SK-N-SH (cell line): ENCODE data around the gene UBE2E2. TPM values are rescaled to one million over a fixed set of nuclear protein-coding genes. Genes with fewer than 3 reads are reported as not detected.

ENCODE experiments used
- CTCF ChIA-PET: fragments of 300-600, 350-600 bp; formaldehyde crosslinking; extraction: SDS; loops from one replicate; lab custom pipeline; 2021; lab: Yijun Ruan, JAX
- POLR2A ChIA-PET: fragments of 350-600 bp; sonication (Branson Sonifier 250); formaldehyde crosslinking; extraction: SDS; loops from one replicate; lab custom pipeline; 2020; ENCODE audit warnings: antibody characterized with exemption, inconsistent platforms; lab: Yijun Ruan, JAX
- DNase-seq: peaks from one replicate; pipeline ENCODE4 v3.0.0; 2012
- H2AFZ ChIP-seq: fragments of 200-600 bp; sonication (generic); 2 replicates; pipeline ENCODE4 v1.8.1; 2016; ENCODE audit warnings: antibody characterized with exemption, mild to moderate bottlenecking, low read depth
- H3F3A ChIP-seq: fragments of 200-600 bp; sonication (generic); replicated peaks from 2 replicates; pipeline ENCODE3; 2016; ENCODE audit warnings: antibody characterized with exemption, mild to moderate bottlenecking; ENCODE audit not compliant: insufficient read depth
- H3K27ac ChIP-seq, 2 experiments: fragments of 200-500 bp in 1 of 2; fragments of 200-600 bp in 1 of 2; sonication (Bioruptor generic) in 1 of 2; sonication (generic), shearing (Covaris generic) in 1 of 2; 2 replicates each; pipeline versions ENCODE4 v1.5.1 to v1.6.1; 2014 to 2016; ENCODE audit warnings: low read depth in 2 of 2, inconsistent platforms in 1 of 2, low read length in 1 of 2, mild to moderate bottlenecking in 1 of 2, mixed read lengths in 1 of 2
- H3K27me3 ChIP-seq: fragments of 200-600 bp; sonication (generic), shearing (Covaris generic); 2 replicates; pipeline ENCODE4 v1.6.1; 2016; ENCODE audit warnings: mixed run types; ENCODE audit not compliant: insufficient read depth
- H3K36me3 ChIP-seq, 2 experiments: fragments of 200-500 bp in 1 of 2; fragments of 200-600 bp in 1 of 2; sonication (Bioruptor generic) in 1 of 2; sonication (generic) in 1 of 2; replicated peaks in 1 of 2; 2 replicates each; pipeline versions ENCODE3 to v1.5.1; 2014 to 2016; ENCODE audit warnings: low read length in 1 of 2, mild to moderate bottlenecking in 1 of 2; ENCODE audit not compliant: insufficient read depth in 2 of 2, control insufficient read depth in 1 of 2
- H3K4me1 ChIP-seq, 2 experiments: fragments of 200-500 bp in 1 of 2; fragments of 200-600 bp in 1 of 2; sonication (Bioruptor generic) in 1 of 2; sonication (generic), shearing (Covaris generic) in 1 of 2; 2 replicates each; pipeline versions ENCODE4 v1.5.1 to v1.6.1; 2014 to 2016; ENCODE audit warnings: low read depth in 1 of 2, low read length in 1 of 2, mixed run types in 1 of 2; ENCODE audit not compliant: insufficient read depth in 2 of 2, control insufficient read depth in 1 of 2
- H3K4me2 ChIP-seq: fragments of 200-600 bp; sonication (generic), shearing (Covaris generic); 2 replicates; pipeline ENCODE4 v1.6.1; 2017; ENCODE audit warnings: mixed run types
- H3K4me3 ChIP-seq, 2 experiments: fragments of 200-500 bp in 1 of 2; fragments of 200-600 bp in 1 of 2; sonication (Bioruptor generic) in 1 of 2; sonication (generic), shearing (Covaris generic) in 1 of 2; 2 replicates each; pipeline versions ENCODE4 v1.5.1 to v1.8.1; 2014 to 2016; ENCODE audit warnings: low read depth in 2 of 2, inconsistent platforms in 1 of 2, low read length in 1 of 2, mild to moderate bottlenecking in 1 of 2, mixed read lengths in 1 of 2, moderate library complexity in 1 of 2
- H3K79me2 ChIP-seq: fragments of 200-600 bp; sonication (generic); 2 replicates; pipeline ENCODE4 v1.8.1; 2017; ENCODE audit warnings: mild to moderate bottlenecking; ENCODE audit not compliant: insufficient read depth
- H3K9ac ChIP-seq: fragments of 200-600 bp; sonication (generic); 2 replicates; pipeline ENCODE4 v1.6.1; 2017; ENCODE audit warnings: mixed run types
- H3K9me2 ChIP-seq: fragments of 200-600 bp; sonication (generic); 2 replicates; pipeline ENCODE4 v1.6.1; 2017; ENCODE audit warnings: mixed run types
- H3K9me3 ChIP-seq: fragments of 200-600 bp; sonication (generic); 2 replicates; pipeline ENCODE4 v1.6.1; 2017; ENCODE audit warnings: mixed run types, mild to moderate bottlenecking, moderate library complexity
- H4K20me1 ChIP-seq: fragments of 200-600 bp; sonication (generic); 2 replicates; pipeline ENCODE4 v1.6.1; 2017; ENCODE audit warnings: mild to moderate bottlenecking, mixed run types; ENCODE audit not compliant: insufficient read depth
- ELF1 ChIP-seq: IDR thresholded peaks from 2 replicates; pipeline ENCODE4 v1.4.0; 2012
- EP300 ChIP-seq, 2 experiments: IDR thresholded peaks; 2 replicates each; pipeline versions ENCODE4 v1.4.0 to v1.6.1; 2012; ENCODE audit warnings: borderline replicate concordance in 1 of 2, low read depth in 1 of 2, low read length in 1 of 2
- EZH2phosphoT487 ChIP-seq: fragments of 200-600 bp; sonication (generic); IDR thresholded peaks from 2 replicates; pipeline ENCODE4 v1.6.1; 2017; ENCODE audit warnings: low read depth, mixed run types, mild to moderate bottlenecking, antibody characterized with exemption, moderate library complexity, borderline replicate concordance
- FOSL2 ChIP-seq: IDR thresholded peaks from 2 replicates; pipeline ENCODE4 v1.4.0; 2012; ENCODE audit warnings: low read depth, mild to moderate bottlenecking, moderate library complexity, borderline replicate concordance
- FOXJ3 ChIP-seq: sonication (generic); formaldehyde crosslinking; IDR thresholded peaks from 2 replicates; pipeline ENCODE4 v1.5.1; 2020; ENCODE audit warnings: mild to moderate bottlenecking, missing genetic modification reagents
- FOXM1 ChIP-seq: IDR thresholded peaks from 2 replicates; pipeline ENCODE4 v1.4.0; 2012; ENCODE audit warnings: low read depth, mild to moderate bottlenecking
- GATA2 ChIP-seq: sonication (generic); formaldehyde crosslinking; IDR thresholded peaks from 2 replicates; pipeline ENCODE4 v1.5.0; 2020; ENCODE audit warnings: mild to moderate bottlenecking, missing genetic modification reagents
- MAX ChIP-seq: IDR thresholded peaks from 2 replicates; pipeline ENCODE4 v1.4.0; 2012; ENCODE audit warnings: low read depth
- MEF2A ChIP-seq: IDR thresholded peaks from 2 replicates; pipeline ENCODE4 v1.4.0; 2012; ENCODE audit warnings: low read depth, borderline replicate concordance
- MXI1 ChIP-seq: IDR thresholded peaks from 2 replicates; pipeline ENCODE4 v1.6.1; 2012; ENCODE audit warnings: mild to moderate bottlenecking, low read depth, low read length, improper control_type of control experiment
- NFIC ChIP-seq: IDR thresholded peaks from 2 replicates; pipeline ENCODE4 v1.4.0; 2012; ENCODE audit warnings: borderline replicate concordance
- NRF1 ChIP-seq: IDR thresholded peaks from 2 replicates; pipeline ENCODE4 v1.6.1; 2012; ENCODE audit warnings: low read depth, mild to moderate bottlenecking, low read length
- PBX3 ChIP-seq: IDR thresholded peaks from 2 replicates; pipeline ENCODE4; 2012
- POLR2AphosphoS5 ChIP-seq: IDR thresholded peaks from 2 replicates; pipeline ENCODE4 v1.6.1; 2012; ENCODE audit warnings: low read depth, low read length
- RAD21 ChIP-seq: IDR thresholded peaks from 2 replicates; pipeline ENCODE4 v1.6.1; 2012; ENCODE audit warnings: mild to moderate bottlenecking, low read length
- RCOR1 ChIP-seq: fragments of 150-350 bp; IDR thresholded peaks from 2 replicates; pipeline ENCODE4 v1.6.1; 2017; ENCODE audit warnings: antibody characterized with exemption, low read length
- REST ChIP-seq: IDR thresholded peaks from 2 replicates; pipeline ENCODE4 v1.6.1; 2012; ENCODE audit warnings: mild to moderate bottlenecking, low read depth, low read length, moderate library complexity
- SMC3 ChIP-seq: IDR thresholded peaks from 2 replicates; pipeline ENCODE4 v1.6.1; 2012; ENCODE audit warnings: low read depth, low read length, improper control_type of control experiment
- TAF1 ChIP-seq: IDR thresholded peaks from 2 replicates; pipeline ENCODE4 v1.6.1; 2012; ENCODE audit warnings: low read depth, mild to moderate bottlenecking, low read length, moderate library complexity, borderline replicate concordance
- TCF12 ChIP-seq: IDR thresholded peaks from 2 replicates; pipeline ENCODE4 v1.4.0; 2012
- TEAD4 ChIP-seq: IDR thresholded peaks from 2 replicates; pipeline ENCODE4 v1.4.0; 2012; ENCODE audit warnings: mild to moderate bottlenecking, borderline replicate concordance; ENCODE audit not compliant: insufficient read depth
- YY1 ChIP-seq: IDR thresholded peaks from 2 replicates; pipeline ENCODE4 v1.4.0; 2012; ENCODE audit warnings: low read depth, mild to moderate bottlenecking
- WGBS: methylation state at CpG from one replicate; pipeline ENCODE4 v1.1.6; 2017; ENCODE audit warnings: low lambda C conversion rate; 5-methylcytosine and 5-hydroxymethylcytosine counted together
- polyA plus RNA-seq, 3 experiments: library from polyadenylated mRNA; depleted of rRNA; stranded (reverse); fragments of >200 nt; gene quantifications; 2 replicates each; pipeline ENCODE4 v1.2.3, GENCODE V29; 2012

UBE2E2 gene
- polyA plus RNA-seq, 1 of the 3 experiments (the other 2 are of a cell fraction): 46.4 TPM

DNA sequence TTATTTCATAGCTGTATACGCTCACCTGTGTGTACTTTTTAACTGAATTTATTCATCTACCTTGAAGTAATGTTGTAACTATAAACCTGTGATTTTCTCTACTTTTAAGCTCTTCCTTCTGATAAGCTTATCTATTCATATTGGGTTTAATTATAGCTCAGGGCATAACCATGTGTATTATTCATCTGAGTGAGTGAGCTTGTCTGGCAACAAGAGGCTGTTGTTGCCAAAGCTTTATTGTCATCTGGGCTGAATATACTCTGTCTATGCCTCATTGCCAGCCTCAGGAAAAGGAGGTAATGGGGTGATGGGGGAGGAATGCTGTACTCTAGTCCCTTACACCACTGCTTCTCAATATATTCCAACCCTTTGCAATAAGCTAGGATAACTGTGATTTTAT is 292.4 kb downstream of the UBE2E2 start:
- H3K9me2 ChIP-seq: no peaks in the 10 kb centered on the region
- POLR2A ChIA-PET: no interaction called here
- peak; percentile 40 for DNase-seq
- TF ChIP-seq EZH2phosphoT487 (no peak), TAF1 (no peak), MEF2A (no peak), FOXJ3 (CRISPR knock-in tag) (no peak), NRF1 (no peak), EP300 (IDR thresholded peaks at IDR 0.05; ENCODE audit: borderline replicate concordance in 1 of 2, low read depth in 1 of 2, low read length in 1 of 2) (peak in 1 of 2 experiments; percentile 55; a peak in 1 of 4 replicates), GATA2 (CRISPR knock-in tag) (peak; percentile 77), TCF12 (peak; percentile 48), NFIC (peak; percentile 57; the same call in 1 of the 2 replicates), MXI1 (no peak), RAD21 (no peak), POLR2AphosphoS5 (no peak), TEAD4 (no peak)
- TF ChIP-seq, all 33 proteins: peak for 4
- 100% methylated on average over 1 of the region's 1 CpG for WGBS
- Histone ChIP-seq H3K4me1 (peaks cover 0 to 4% of the 10 kb centered on the region in 2 experiments; a peak in 2 of 4 replicates), H3F3A (peaks cover 6% of the 10 kb centered on the region), H2AFZ (no peak overlapping the region), H3K36me3 (no peaks in the 10 kb centered on the region), H3K27ac (peak overlapping the region; percentile 21 to 64), H3K9ac (no peak overlapping the region), H3K4me2 (no peak overlapping the region), H3K9me3 (no peaks in the 10 kb centered on the region), H4K20me1 (0 out of 2 replicates have a peak, but pooled peaks cover 6% of the 10 kb centered on the region), H3K4me3 (no peak overlapping the region), H3K27me3 (no peaks in the 10 kb centered on the region), H3K79me2 (0 out of 2 replicates have a peak, but pooled peaks cover 3% of the 10 kb centered on the region)
- CTCF ChIA-PET: no interaction called here

DNA sequence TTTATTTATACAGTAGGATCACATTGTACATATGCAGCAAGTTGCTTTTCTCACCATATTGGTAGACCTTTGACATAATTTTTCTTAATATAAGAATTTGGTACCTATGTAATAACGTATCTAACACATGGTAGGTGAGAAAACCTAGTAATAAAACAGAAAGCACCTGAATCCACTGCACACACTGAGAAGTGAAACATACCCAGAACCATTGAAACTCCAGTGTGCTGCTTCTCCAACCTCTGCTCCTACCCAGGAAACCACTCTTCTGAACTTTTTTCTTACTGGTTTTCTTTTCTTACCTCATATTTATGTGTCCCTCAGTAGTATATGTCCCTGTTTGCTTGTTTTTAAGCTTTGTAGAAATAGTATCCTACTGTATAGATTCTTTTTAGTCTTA is 293.0 kb downstream of the UBE2E2 start:
- CTCF ChIA-PET: no interaction called here
- H3F3A ChIP-seq: peaks cover under 1% of the 10 kb centered on the region

More for the DNA sequence above, 293.0 kb downstream of the UBE2E2 start:
- peaks cover 0 to 4% of the 10 kb centered on the region in 2 experiments; a peak in 2 of 4 replicates for H3K4me1 ChIP-seq
- H3K9me2 ChIP-seq: no peaks in the 10 kb centered on the region
- H3K79me2 ChIP-seq: 0 out of 2 replicates have a peak, but pooled peaks cover 3% of the 10 kb centered on the region
- H4K20me1 ChIP-seq: 0 out of 2 replicates have a peak, but pooled peaks cover under 1% of the 10 kb centered on the region
- H3K36me3 ChIP-seq: no peaks in the 10 kb centered on the region
- no peak for DNase-seq
- H3K4me2 ChIP-seq: no peak overlapping the region
- WGBS: 95% methylated on average over 1 of the region's 1 CpG
- TF ChIP-seq FOXJ3 (CRISPR knock-in tag) (no peak), TAF1 (no peak), PBX3 (no peak), FOSL2 (no peak), RCOR1 (no peak), EP300 (IDR thresholded peaks at IDR 0.05; ENCODE audit: borderline replicate concordance in 1 of 2, low read depth in 1 of 2, low read length in 1 of 2) (no peak), YY1 (no peak), MAX (no peak), REST (no peak), POLR2AphosphoS5 (no peak), SMC3 (no peak), FOXM1 (no peak), ELF1 (no peak)
- TF ChIP-seq, all 33 proteins: peak for 0
- no peak overlapping the region for H3K4me3 ChIP-seq
- no peaks in the 10 kb centered on the region for H3K27me3 ChIP-seq
- no peak overlapping the region for H3K9ac ChIP-seq
- no peaks in the 10 kb centered on the region for H3K9me3 ChIP-seq
- no peak overlapping the region for H2AFZ ChIP-seq
- POLR2A ChIA-PET: no interaction called here
- no peak overlapping the region for H3K27ac ChIP-seq
